DOHH2 (cell line): Measurements from ENCODE around the gene RRAGC.
"Not testable (repeated sequence)": the region's sequence is repeated elsewhere in the genome, so short reads cannot be mapped to it uniquely, and the experiment has no call there.

ENCODE experiments used
- H3F3A ChIP-seq: fragments of 200-600 bp; sonication (generic), shearing (Covaris generic); 2 replicates; pipeline ENCODE4 v1.6.0; 2016; ENCODE audit warnings: antibody characterized with exemption, mild to moderate bottlenecking; ENCODE audit not compliant: control insufficient read depth, insufficient read depth
- H3K27ac ChIP-seq: fragments of 200-600 bp; sonication (generic); 2 replicates; pipeline ENCODE4 v1.5.1; 2014; ENCODE audit warnings: low read depth, mild to moderate bottlenecking, low read length, moderate library complexity
- H3K27me3 ChIP-seq: fragments of 200-600 bp; sonication (generic); 2 replicates; pipeline ENCODE4 v1.6.1; 2014; ENCODE audit warnings: mild to moderate bottlenecking, low read length, mixed read lengths; ENCODE audit not compliant: control insufficient read depth
- H3K36me3 ChIP-seq: fragments of 200-600 bp; sonication (generic); 2 replicates; pipeline ENCODE4 v1.6.1; 2014; ENCODE audit warnings: mild to moderate bottlenecking, low read length, moderate library complexity, mixed read lengths; ENCODE audit not compliant: control insufficient read depth
- H3K4me1 ChIP-seq: fragments of 200-600 bp; sonication (generic); 2 replicates; pipeline ENCODE4 v1.6.1; 2014; ENCODE audit warnings: mild to moderate bottlenecking, low read length, mixed read lengths; ENCODE audit not compliant: control insufficient read depth
- H3K4me2 ChIP-seq: fragments of 200-600 bp; sonication (generic); 2 replicates; pipeline ENCODE4 v1.6.0; 2014; ENCODE audit warnings: mild to moderate bottlenecking, low read length, moderate library complexity
- H3K4me3 ChIP-seq: fragments of 200-600 bp; sonication (generic); 2 replicates; pipeline ENCODE4 v1.5.1; 2014; ENCODE audit warnings: mild to moderate bottlenecking, low read length, mixed read lengths
- H3K79me2 ChIP-seq: fragments of 200-600 bp; sonication (generic); 2 replicates; pipeline ENCODE4 v1.6.1; 2014; ENCODE audit warnings: mild to moderate bottlenecking, low read length, mixed read lengths; ENCODE audit not compliant: control insufficient read depth
- H3K9me2 ChIP-seq: fragments of 200-600 bp; sonication (generic); replicated peaks from 2 replicates; pipeline ENCODE4 v1.6.1; 2014; ENCODE audit warnings: mild to moderate bottlenecking, low read length, mixed read lengths; ENCODE audit not compliant: control insufficient read depth
- H3K9me3 ChIP-seq: fragments of 200-600 bp; sonication (generic); 2 replicates; pipeline ENCODE4 v1.6.1; 2014; ENCODE audit warnings: antibody characterized with exemption, low read length, mixed read lengths; ENCODE audit not compliant: control insufficient read depth, insufficient read depth
- H4K20me1 ChIP-seq: fragments of 200-600 bp; sonication (generic); 2 replicates; pipeline ENCODE4 v1.6.0; 2014; ENCODE audit warnings: low read depth, mild to moderate bottlenecking, antibody characterized with exemption, low read length, moderate library complexity; ENCODE audit not compliant: control insufficient read depth, insufficient read depth
- CTCF ChIP-seq: fragments of 200-600 bp; sonication (generic); IDR thresholded peaks from one replicate; pipeline ENCODE4 v1.5.1; 2014; ENCODE audit warnings: antibody characterized with exemption, mild to moderate bottlenecking, low read depth, low read length; ENCODE audit not compliant: poor library complexity, severe bottlenecking
- EZH2phosphoT487 ChIP-seq: fragments of 200-600 bp; sonication (generic); IDR thresholded peaks from 2 replicates; pipeline ENCODE4 v1.6.1; 2017; ENCODE audit warnings: borderline replicate concordance, mild to moderate bottlenecking, antibody characterized with exemption, low read length, moderate library complexity, mixed read lengths

The RRAGC gene

GRCh38 chr1:38814984-38815464 lies 44.5 kb downstream of the RRAGC start:
- Histone ChIP-seq H3K4me1 (no peaks in the 10 kb centered on the region), H3K27ac (no peak overlapping the region), H3K79me2 (no peaks in the 10 kb centered on the region), H3K27me3 (peaks cover 30% of the 10 kb centered on the region), H3K4me3 (no peak overlapping the region), H3K4me2 (no peak overlapping the region), H3K36me3 (no peaks in the 10 kb centered on the region), H3K9me3 (no peaks in the 10 kb centered on the region), H3F3A (no peaks in the 10 kb centered on the region), H4K20me1 (no peaks in the 10 kb centered on the region; the same call in 1 of the 2 replicates), H3K9me2 (no peaks in the 10 kb centered on the region)
- no peak for TF ChIP-seq CTCF
- TF ChIP-seq EZH2phosphoT487: no peak

GRCh38 chr1:38814444-38814983 lies 45.1 kb downstream of the RRAGC start:
- no peak for TF ChIP-seq EZH2phosphoT487
- no peak for TF ChIP-seq CTCF
- Histone ChIP-seq H3F3A (no peaks in the 10 kb centered on the region), H3K27ac (no peak overlapping the region), H3K4me1 (no peaks in the 10 kb centered on the region), H3K9me2 (no peaks in the 10 kb centered on the region), H3K27me3 (peaks cover 27% of the 10 kb centered on the region), H4K20me1 (no peaks in the 10 kb centered on the region; the same call in 1 of the 2 replicates), H3K4me2 (no peak overlapping the region), H3K79me2 (no peaks in the 10 kb centered on the region), H3K9me3 (no peaks in the 10 kb centered on the region), H3K4me3 (no peak overlapping the region), H3K36me3 (no peaks in the 10 kb centered on the region)

- H3K36me3 ChIP-seq: no peaks in the 10 kb centered on the region
- peaks cover 19% of the 10 kb centered on the region for H3K27me3 ChIP-seq
- H3K9me3 ChIP-seq: no peaks in the 10 kb centered on the region
- H3K4me3 ChIP-seq: no peak overlapping the region
- H3K27ac ChIP-seq: no peak overlapping the region
- H3K9me2 ChIP-seq: no peaks in the 10 kb centered on the region
- no peaks in the 10 kb centered on the region for H3K79me2 ChIP-seq
- no peak for TF ChIP-seq EZH2phosphoT487
- no peak for TF ChIP-seq CTCF
- H3K4me1 ChIP-seq: no peaks in the 10 kb centered on the region
- no peaks in the 10 kb centered on the region for H3F3A ChIP-seq
- no peaks in the 10 kb centered on the region; the same call in 1 of the 2 replicates for H4K20me1 ChIP-seq
- no peak overlapping the region for H3K4me2 ChIP-seq
Observed at GRCh38 chr1:38812981-38813380, 46.6 kb downstream of the RRAGC start.

GRCh38 chr1:38811466-38811865 lies 48.1 kb downstream of the RRAGC start:
- not testable (repeated sequence) for H3K4me1 ChIP-seq, H3K27ac ChIP-seq, H3K9me2 ChIP-seq, H3K9me3 ChIP-seq, H3K4me3 ChIP-seq, H3K79me2 ChIP-seq, H4K20me1 ChIP-seq, H3K36me3 ChIP-seq, H3K4me2 ChIP-seq, H3F3A ChIP-seq
- peaks cover 19% of the 10 kb centered on the region for H3K27me3 ChIP-seq
